ENCODE data around the gene SASS6. TPM values are rescaled to one million over a fixed set of nuclear protein-coding genes. Genes with fewer than 3 reads are reported as not detected.
A peak's percentile ranks its signal among the peaks of the same experiment; 100 is the strongest.

The SASS6 gene
- total RNA-seq, 2 donors from 2014 or later = 1.3 to 2.2 TPM

- no peak for ATAC-seq
- no peak for DNase-seq
- intact Hi-C loops (cut with DNase I) = no loop called here
These were observed 5.5 kb downstream of the SASS6 start for GRCh38 chr1:100127226-100127625.

GRCh38 chr1:100122177-100122576 lies 10.6 kb downstream of the SASS6 start:
- intact Hi-C loops (cut with DNase I) = no loop called here
- DNase-seq (no peak), ATAC-seq (no peak)

GRCh38 chr1:100115524-100115923 lies 17.2 kb downstream of the SASS6 start:
- ATAC-seq (no peak), DNase-seq (no peak)
- intact Hi-C loops (cut with DNase I) = no loop called here

GRCh38 chr1:100109554-100110066 lies 23.1 kb downstream of the SASS6 start:
- no peak for DNase-seq
- ATAC-seq = no peak
- intact Hi-C loops (cut with DNase I) = no loop called here

GRCh38 chr1:100107696-100108095 lies 25.0 kb downstream of the SASS6 start:
- ATAC-seq = no peak
- DNase-seq = no peak
- intact Hi-C loops (cut with DNase I) = no loop called here

DNA sequence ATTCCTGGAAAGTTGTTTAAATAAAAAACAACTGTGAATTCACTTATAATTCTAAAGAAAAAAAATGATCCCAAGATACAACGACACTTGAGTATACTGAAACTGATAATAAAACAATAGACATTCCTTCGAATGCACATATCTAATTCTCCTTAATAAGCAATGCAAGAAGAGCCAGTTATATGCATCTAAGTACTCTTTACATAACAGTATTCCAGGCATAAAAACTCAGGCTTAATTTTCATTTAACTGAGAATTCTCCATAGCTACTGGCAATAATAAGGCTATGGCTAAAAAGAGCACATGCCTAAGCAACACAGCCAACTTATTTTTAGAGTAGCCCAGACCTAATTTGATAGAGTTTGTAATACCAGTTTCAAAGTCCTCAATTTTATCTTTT lies 31.2 kb downstream of the SASS6 start:
- DNase-seq (no peak), ATAC-seq (no peak)
- intact Hi-C loops (cut with DNase I) = no loop called here

DNA sequence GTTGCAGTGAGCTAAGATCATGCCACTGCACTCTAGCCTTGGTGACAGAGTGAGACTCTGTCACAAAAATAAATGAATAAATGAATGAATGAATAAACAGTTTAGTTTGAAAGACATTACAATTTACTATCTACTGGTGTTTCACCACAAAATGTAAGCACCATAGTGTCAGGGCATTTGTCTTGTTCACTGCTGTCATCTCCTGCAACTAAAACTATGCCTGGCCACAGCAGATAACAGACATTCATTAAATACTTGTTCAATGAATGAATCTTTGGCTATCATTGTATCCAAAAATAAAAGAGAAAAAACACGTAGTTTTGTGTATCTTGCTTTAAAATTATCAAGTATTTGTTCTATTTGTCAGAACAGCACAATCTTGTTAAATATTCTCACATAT lies 32.5 kb downstream of the SASS6 start:
- peak in 1 of 2 donors; percentile 41 for ATAC-seq
- intact Hi-C loops (cut with DNase I) = no loop called here
- no peak for DNase-seq

DNA sequence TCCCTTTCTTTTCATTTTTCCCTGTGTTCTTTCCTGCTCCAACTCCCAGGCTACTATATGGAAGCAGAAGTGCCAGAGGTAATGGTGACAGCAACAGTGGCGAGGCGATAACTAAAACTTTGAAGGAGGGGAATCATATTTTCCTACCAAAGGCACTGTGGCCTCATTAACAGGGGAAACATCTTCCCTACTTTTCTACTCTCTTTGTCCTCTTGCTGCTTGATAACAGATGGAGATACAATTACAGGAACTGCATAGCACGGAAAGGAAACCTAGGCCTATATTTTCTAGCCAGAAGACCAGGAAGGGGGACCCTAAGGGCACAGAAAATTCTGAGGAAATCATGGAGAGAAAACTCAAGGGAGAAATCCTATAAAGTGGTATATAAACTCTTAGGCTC lies 42.3 kb downstream of the SASS6 start:
- intact Hi-C loops (cut with DNase I) = no loop called here
- no peak for ATAC-seq
- DNase-seq = no peak

- intact Hi-C loops (cut with DNase I) = no loop called here
- ATAC-seq = no peak
- no peak for DNase-seq
These were observed 43.6 kb downstream of the SASS6 start for GRCh38 chr1:100089082-100089481.

DNA sequence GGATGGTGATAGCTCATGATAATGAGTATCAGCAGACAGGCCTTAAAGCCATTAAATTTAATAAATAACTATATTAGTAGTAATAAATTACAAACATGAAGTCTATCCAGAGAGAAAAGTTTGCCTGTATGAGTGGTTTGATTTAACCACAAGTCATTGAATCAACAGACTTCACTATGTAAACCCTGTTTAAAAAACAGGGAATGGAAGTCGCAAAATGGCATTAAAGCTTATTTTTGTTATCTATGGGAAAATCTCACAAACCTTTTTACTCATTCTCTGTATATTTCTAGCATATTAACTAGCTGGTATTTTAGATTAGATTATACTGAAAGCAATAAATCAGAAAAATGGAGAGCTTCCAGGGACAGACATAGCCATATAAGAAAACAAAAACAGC lies 45.3 kb downstream of the SASS6 start:
- ATAC-seq (no peak), DNase-seq (no peak)
- intact Hi-C loops (cut with DNase I) = no loop called here

DNA sequence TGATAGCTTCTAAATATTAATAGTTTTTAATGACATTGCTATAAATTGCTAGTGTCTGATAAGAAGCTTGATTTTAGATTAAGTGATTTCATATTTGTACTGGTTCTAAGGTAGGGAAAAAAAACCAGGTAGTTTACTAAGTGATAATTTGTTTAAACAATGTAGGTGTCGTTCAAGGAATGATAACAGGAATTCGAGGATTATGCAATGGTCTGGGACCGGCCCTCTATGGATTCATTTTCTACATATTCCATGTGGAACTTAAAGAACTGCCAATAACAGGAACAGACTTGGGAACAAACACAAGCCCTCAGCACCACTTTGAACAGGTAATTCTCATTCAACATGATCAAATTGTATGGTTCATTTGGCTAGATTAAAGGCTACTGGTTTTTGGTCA lies 52.4 kb downstream of the SASS6 start:
- DNase-seq (no peak), ATAC-seq (no peak)
- intact Hi-C loops (cut with DNase I) = no loop called here

DNA sequence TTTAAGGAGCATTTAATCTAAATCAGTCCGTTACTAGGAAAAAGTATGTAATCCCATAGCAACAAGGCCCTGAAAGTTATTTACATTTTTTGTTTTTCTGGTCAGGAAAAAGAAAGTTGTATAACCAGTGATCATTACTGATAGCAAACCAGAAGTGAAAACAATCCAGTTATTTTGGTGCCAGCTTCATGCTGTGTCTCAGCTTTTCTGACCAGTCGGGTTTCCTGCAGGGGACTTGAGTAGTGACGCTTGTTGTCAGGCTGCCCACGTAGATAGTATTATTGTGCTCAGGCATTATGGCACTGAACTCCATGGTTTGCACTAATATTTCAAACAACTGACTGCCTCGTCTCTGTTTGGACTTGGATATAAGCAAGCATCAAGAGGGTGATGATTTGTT lies 55.2 kb downstream of the SASS6 start:
- intact Hi-C loops (cut with DNase I) = no loop called here
- ATAC-seq (peak in 1 of 2 donors; percentile 48), DNase-seq (peak; percentile 52)

GRCh38 chr1:100076744-100077143 lies 56.0 kb downstream of the SASS6 start:
- no peak for ATAC-seq

GRCh38 chr1:100076319-100076718 lies 56.4 kb downstream of the SASS6 start:
- ATAC-seq (no peak), DNase-seq (no peak)
- intact Hi-C loops (cut with DNase I) = no loop called here

More at GRCh38 chr1:100076744-100077143, 56.0 kb downstream of the SASS6 start:
- intact Hi-C loops (cut with DNase I) = no loop called here
- DNase-seq = no peak

GRCh38 chr1:100075773-100076172 lies 57.0 kb downstream of the SASS6 start:
- ATAC-seq (peak in 1 of 2 donors; percentile 44), DNase-seq (no peak)
- intact Hi-C loops (cut with DNase I) = no loop called here

- no peak for DNase-seq
- peak; percentile 21 to 62 for ATAC-seq
- intact Hi-C loops (cut with DNase I) = no loop called here
These were observed 57.9 kb downstream of the SASS6 start for GRCh38 chr1:100074604-100075395.

GRCh38 chr1:100073531-100073930 lies 59.2 kb downstream of the SASS6 start:
- DNase-seq (no peak), ATAC-seq (no peak)
- intact Hi-C loops (cut with DNase I) = no loop called here

GRCh38 chr1:100070201-100070939 lies 62.4 kb downstream of the SASS6 start:
- DNase-seq = no peak
- ATAC-seq = no peak
- intact Hi-C loops (cut with DNase I) = no loop called here

DNA sequence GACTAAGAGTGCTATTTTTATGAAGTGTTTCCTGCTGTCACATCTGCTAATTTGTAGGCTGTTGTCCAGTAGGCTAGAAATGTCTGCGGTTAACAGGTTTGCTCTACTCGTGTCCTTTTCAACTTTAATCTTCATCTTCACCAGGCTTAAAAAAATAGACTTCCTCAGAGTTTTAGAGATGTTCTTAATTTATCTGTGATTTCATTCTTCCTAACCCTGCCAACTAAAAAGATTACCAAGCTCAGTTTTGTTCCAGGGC lies 66.8 kb downstream of the SASS6 start:
- no peak for DNase-seq
- intact Hi-C loops (cut with DNase I) = no loop called here
- no peak for ATAC-seq

DNA sequence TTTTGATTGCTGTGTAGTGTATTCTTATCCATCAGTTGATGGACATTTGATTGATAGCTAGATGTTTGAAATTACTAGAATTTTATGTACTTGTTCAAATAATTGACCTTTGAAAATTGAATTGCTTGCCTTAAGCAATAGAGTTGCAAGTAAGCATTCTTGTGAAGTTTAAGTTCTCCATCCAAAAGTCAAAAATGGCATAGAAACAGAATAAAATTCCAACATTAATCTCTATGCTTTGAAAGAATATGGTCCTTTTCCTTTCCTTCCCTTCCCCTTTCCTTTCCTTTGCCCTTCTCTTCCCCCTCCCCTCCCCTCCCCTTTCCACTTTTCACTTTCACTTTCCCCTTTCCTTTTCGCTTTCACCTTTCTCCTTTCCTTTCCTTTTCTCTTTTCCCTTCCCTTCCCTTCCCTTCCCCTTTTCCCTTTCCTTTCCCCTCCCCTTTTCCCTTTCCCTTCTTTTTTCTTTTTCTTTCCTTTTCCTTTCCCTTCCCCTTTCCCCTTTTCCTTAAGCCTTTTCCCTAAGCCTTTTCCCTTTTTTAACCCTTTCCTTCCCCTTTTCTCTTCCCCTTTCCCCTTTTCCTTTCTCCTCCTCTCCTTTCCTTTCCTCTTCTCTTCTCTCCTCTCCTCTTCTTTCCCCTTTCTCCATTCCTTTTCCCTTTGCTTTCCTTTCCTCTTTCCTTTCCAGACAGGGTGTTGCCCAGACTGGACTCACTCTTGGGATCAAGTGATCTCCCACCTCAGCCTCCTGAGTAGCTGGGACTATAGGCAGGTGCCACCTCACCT lies 67.4 kb downstream of the SASS6 start:
- DNase-seq (no peak), ATAC-seq (no peak)
- intact Hi-C loops (cut with DNase I) = no loop called here

Measured in left cardiac atrium (tissue), 4 donors.